ENCODE measurements around the gene AOPEP. TPM values are rescaled to one million over a fixed set of nuclear protein-coding genes. Genes with fewer than 3 reads are reported as not detected.

The AOPEP gene
- total RNA-seq, 6 experiments from 2014 or later = 36.6 to 110 (median 63.3) TPM

DNA sequence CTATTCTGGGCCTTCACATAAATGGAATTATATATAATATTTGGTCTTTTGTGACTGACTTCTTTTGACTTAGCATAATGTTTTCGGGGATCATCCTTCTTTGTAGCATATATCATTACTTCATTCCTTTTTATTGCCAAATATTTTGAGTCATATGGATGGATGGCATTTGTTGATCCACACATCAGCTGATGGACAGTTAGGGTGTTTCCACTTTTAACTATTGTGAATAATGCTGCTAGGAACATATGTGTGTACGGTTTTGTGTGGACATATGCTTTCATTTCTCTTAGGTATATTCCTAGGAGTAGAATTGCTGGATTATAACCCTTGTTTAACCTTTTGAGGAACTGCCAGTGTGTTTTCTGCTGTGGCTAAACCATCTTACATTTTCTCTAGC lies 341.4 kb downstream of the AOPEP start:
- Histone ChIP-seq H3K4me1 (peaks cover 0 to 67% (median 24%) of the 10 kb centered on the region in 4 donors), H3K4me3 (no peak overlapping the region), H3K9me3 (no peaks in the 10 kb centered on the region), H3K27ac (no peak overlapping the region), H3K36me3 (peaks cover 0 to 61% (median 11%) of the 10 kb centered on the region in 4 donors), H3K27me3 (no peaks in the 10 kb centered on the region)
- no peak for ATAC-seq
- 50% methylated on average over 2 of the region's 2 CpGs for WGBS (ENCODE audit: insufficient coverage, low coverage, low lambda C conversion rate, missing lambda C conversion rate)
- no peak for DNase-seq
- TF ChIP-seq POLR2A (IDR thresholded peaks at IDR 0.05) = no peak
- TF ChIP-seq, protein P1, sequence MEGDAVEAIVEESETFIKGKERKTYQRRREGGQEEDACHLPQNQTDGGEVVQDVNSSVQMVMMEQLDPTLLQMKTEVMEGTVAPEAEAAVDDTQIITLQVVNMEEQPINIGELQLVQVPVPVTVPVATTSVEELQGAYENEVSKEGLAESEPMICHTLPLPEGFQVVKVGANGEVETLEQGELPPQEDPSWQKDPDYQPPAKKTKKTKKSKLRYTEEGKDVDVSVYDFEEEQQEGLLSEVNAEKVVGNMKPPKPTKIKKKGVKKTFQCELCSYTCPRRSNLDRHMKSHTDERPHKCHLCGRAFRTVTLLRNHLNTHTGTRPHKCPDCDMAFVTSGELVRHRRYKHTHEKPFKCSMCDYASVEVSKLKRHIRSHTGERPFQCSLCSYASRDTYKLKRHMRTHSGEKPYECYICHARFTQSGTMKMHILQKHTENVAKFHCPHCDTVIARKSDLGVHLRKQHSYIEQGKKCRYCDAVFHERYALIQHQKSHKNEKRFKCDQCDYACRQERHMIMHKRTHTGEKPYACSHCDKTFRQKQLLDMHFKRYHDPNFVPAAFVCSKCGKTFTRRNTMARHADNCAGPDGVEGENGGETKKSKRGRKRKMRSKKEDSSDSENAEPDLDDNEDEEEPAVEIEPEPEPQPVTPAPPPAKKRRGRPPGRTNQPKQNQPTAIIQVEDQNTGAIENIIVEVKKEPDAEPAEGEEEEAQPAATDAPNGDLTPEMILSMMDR (IDR thresholded peaks at IDR 0.05) = no peak
- intact Hi-C loops (cut with DNase I) = no loop called here

DNA sequence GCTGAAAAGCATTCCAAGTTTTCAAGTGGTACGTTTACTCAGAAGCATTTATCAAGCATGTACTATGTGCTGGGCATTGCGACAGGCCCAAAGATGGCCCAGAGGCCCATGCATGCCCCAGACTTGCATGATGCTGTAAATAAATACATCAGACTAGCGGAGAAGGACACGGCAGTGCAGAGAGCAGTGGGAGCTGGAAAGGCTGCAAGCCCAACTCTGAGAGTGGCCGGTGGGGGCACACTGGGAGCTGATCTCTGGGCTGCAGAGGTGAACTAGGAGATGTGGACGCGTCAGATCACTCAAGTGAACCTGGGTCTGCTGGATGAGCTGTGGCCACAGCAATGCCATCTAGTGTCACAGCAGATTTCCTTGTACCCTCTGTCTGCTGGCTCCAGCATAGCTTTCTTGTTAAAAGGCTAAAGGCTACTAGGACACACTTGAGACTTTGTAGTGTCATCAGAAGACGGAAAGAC lies 344.1 kb downstream of the AOPEP start:
- 55% methylated on average over 8 of the region's 8 CpGs for WGBS (ENCODE audit: insufficient coverage, low coverage, low lambda C conversion rate, missing lambda C conversion rate)
- DNase-seq = no peak
- Histone ChIP-seq H3K9me3 (no peaks in the 10 kb centered on the region), H3K27ac (peak overlapping the region in 1 of 3 donors; percentile 54), H3K27me3 (no peaks in the 10 kb centered on the region), H3K4me3 (no peak overlapping the region), H3K4me1 (peaks cover 0 to 57% (median 17%) of the 10 kb centered on the region in 4 donors), H3K36me3 (peaks cover 0 to 67% (median 5%) of the 10 kb centered on the region in 4 donors)
- TF ChIP-seq, protein P1 (IDR thresholded peaks at IDR 0.05) = no peak
- no peak for TF ChIP-seq POLR2A (IDR thresholded peaks at IDR 0.05)
- ATAC-seq = peak; percentile 7 to 43 (median 34)
- intact Hi-C loops (cut with DNase I) = no loop called here

DNA sequence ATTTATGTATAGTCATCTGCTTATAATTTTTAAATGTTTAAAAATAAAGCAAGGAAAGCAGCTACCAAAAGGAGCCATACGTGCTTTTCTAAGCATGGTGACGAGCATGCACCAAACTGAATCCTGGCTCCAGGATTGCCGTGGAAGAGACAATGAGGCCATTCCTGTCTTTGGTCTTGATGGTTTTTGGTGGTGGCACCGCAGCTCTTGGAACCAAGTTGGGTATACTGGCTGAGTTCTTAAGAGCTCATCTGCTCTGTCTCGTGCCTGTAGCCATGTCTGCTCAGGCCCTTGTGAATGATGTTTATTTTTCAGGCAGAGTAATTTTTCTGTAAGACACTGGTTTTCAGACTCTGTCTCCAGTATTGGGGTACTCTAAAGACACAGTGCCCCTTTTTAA lies 345.0 kb downstream of the AOPEP start:
- ATAC-seq (no peak), DNase-seq (no peak)
- H3K4me1 ChIP-seq = peaks cover 0 to 50% (median 15%) of the 10 kb centered on the region in 4 donors
- H3K36me3 ChIP-seq = peaks cover 0 to 70% (median 5%) of the 10 kb centered on the region in 4 donors
- H3K27ac ChIP-seq = no peak overlapping the region
- no peaks in the 10 kb centered on the region for H3K9me3 ChIP-seq
- intact Hi-C loops (cut with DNase I) = no loop called here
- TF ChIP-seq POLR2A (IDR thresholded peaks at IDR 0.05) = no peak
- TF ChIP-seq, protein P1 (IDR thresholded peaks at IDR 0.05) = no peak
- H3K4me3 ChIP-seq = no peak overlapping the region
- no peaks in the 10 kb centered on the region for H3K27me3 ChIP-seq
- 98% methylated on average over 3 of the region's 5 CpGs for WGBS (ENCODE audit: insufficient coverage, low coverage, low lambda C conversion rate, missing lambda C conversion rate)

DNA sequence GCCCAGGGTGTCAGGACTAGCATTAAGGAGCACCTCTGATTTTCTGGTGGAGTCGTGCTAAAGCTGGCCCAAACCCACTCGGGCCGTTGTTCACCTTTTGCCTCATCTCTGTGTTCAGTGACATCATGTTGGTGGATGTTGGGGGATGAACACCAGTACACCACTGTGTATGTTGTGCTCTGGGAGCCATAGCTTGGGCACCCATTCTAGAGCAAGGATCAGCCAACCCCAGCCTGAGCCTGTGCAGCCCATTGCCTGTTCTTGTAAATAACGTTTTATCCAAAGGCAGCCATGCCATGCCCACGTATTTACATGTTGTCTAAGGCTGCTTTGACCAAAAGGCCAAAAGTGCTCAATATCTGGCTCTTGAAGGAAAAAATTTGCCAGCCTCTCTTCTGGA lies 345.4 kb downstream of the AOPEP start:
- Histone ChIP-seq H3K4me3 (no peak overlapping the region), H3K27ac (peak overlapping the region in 1 of 3 donors; percentile 32), H3K27me3 (no peaks in the 10 kb centered on the region), H3K36me3 (peaks cover 0 to 65% (median 5%) of the 10 kb centered on the region in 4 donors), H3K4me1 (peaks cover 0 to 53% (median 17%) of the 10 kb centered on the region in 4 donors), H3K9me3 (no peaks in the 10 kb centered on the region)
- DNase-seq = no peak
- WGBS (ENCODE audit: insufficient coverage, low coverage, low lambda C conversion rate, missing lambda C conversion rate) = 77% methylated on average over 3 of the region's 5 CpGs
- intact Hi-C loops (cut with DNase I) = no loop called here
- no peak for ATAC-seq
- no peak for TF ChIP-seq POLR2A (IDR thresholded peaks at IDR 0.05)
- TF ChIP-seq, protein P1 (IDR thresholded peaks at IDR 0.05) = no peak
